NCI-H2227 (cell line): ENCODE results near the gene SRSF10.
"Not testable (repeated sequence)": the region's sequence is repeated elsewhere in the genome, so short reads cannot be mapped to it uniquely, and the experiment has no call there.

Experiments used
- DNase-seq: peaks from one replicate; lab custom pipeline; 2025; ENCODE audit not compliant: unreplicated experiment; lab: John Stamatoyannopoulos, UW

The SRSF10 gene

DNA sequence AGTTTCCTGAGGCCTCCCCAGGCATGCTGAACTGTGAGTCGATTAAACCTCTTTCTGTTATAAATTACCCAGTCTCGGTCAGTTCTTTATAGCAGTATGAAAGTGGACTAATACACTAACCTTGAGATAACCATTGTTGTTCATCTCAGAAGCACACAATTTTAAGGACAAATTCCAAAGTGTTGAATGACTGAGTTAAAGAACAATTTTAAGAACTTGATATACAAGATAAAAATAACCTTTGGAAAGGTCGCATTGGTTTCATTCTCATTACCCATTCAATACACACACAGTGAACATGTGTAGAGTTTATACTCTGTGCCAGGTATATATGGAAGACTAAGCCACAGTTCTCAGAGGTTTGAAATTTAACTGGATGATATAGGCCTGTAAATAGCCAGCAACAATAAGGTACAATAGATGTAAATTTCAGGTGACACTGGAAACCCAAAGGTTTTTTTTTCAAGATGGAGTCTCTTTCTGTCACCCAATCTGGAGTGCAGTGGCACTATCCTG is 19.1 kb upstream of the SRSF10 start:
- no peak for DNase-seq

- DNase-seq, result no peak
These were observed 17.7 kb upstream of the SRSF10 start for GRCh38 chr1:23997812-23998211.

GRCh38 chr1:23996700-23997229 is 16.6 kb upstream of the SRSF10 start:
- DNase-seq, result no peak

DNA sequence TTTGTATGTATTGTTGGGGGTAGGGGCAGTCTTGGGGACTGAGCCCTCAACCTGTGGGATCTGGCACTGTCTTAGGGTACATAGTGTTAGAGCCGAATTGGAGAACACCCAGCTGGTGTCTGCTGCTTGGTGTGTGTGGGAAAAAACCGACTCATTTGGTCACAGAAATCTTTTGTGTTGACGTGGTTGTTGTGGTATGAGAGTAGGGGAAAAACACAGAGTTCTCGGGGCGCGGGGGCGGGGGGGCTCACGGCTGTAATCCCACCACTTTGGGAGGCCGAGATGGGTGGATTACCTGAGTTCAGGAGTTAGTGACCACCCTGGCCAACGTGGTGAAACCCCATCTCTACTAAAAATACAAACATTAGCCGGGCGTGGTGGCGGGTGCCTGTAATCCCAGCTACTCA is 15.3 kb upstream of the SRSF10 start:
- DNase-seq, result no peak

DNA sequence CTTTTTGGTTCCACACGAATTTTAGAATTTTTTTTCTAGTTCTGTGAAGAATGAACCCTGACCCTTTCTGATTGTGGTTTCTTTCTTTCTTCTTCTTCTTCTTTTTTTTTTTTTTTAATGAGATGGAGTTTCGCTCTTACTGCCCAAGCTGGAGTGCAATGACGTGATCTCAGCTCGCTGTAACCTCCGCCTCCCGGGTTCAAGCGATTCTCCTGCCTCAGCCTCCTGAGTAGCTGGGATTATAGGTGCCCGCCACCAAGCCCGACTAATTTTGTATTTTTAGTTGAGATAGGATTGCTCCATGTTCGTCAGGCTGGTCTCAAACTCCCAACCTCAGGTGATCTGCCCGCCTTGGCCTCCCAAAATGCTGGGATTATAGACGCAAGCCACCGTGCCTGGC is 11.9 kb upstream of the SRSF10 start:
- DNase-seq, result not testable (repeated sequence)

GRCh38 chr1:23989263-23989662 is 9.1 kb upstream of the SRSF10 start:
- DNase-seq, result no peak

GRCh38 chr1:23987038-23987437 is 6.9 kb upstream of the SRSF10 start:
- not testable (repeated sequence) for DNase-seq

GRCh38 chr1:23984417-23985186 is 4.5 kb upstream of the SRSF10 start:
- no peak for DNase-seq

- DNase-seq, result peak; percentile 65
These were observed 572 bp upstream of the SRSF10 start for GRCh38 chr1:23980728-23981070.

DNA sequence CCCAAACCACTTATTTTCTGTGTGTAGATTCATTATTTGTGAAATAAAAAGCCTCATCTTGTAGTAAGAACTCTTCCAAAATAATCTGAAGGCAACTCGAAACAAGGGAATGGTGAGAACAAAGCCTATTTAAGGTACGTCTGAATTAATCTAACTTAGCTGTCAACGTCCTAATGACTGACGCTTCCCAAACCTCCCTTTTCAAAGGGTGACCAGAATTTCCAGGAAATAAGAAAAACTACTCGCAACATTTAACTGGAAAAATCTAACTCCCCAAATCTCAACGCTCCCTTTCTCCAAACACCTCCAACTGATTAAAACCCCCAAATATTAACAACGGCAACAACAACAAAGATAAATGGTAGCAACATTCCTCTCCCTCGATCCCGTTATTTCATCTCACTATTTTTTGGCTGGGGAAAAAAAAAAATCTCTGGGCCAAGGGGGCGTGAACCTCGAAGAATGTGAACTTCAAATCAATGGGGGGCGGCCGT is 693 bp downstream of the SRSF10 start:
- DNase-seq, result no peak

- no peak for DNase-seq
These were observed 1.3 kb downstream of the SRSF10 start for GRCh38 chr1:23978805-23979204.

DNA sequence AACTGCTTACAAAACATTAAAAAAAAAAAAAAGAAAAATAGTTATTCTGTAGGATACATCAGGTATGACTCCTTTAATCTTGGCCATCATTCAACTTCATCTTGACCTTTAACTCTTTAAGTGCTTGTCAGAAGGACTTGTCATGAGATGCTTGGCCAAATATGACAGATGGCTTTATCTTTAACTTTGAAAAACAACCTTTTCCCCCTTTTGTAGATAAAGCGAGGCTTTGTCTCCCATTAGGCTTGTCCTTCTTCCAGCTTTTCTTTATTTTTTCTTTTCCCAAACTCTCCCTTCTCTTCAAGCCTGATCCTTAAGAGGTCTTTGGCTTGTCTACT is 2.3 kb downstream of the SRSF10 start:
- no peak for DNase-seq

DNA sequence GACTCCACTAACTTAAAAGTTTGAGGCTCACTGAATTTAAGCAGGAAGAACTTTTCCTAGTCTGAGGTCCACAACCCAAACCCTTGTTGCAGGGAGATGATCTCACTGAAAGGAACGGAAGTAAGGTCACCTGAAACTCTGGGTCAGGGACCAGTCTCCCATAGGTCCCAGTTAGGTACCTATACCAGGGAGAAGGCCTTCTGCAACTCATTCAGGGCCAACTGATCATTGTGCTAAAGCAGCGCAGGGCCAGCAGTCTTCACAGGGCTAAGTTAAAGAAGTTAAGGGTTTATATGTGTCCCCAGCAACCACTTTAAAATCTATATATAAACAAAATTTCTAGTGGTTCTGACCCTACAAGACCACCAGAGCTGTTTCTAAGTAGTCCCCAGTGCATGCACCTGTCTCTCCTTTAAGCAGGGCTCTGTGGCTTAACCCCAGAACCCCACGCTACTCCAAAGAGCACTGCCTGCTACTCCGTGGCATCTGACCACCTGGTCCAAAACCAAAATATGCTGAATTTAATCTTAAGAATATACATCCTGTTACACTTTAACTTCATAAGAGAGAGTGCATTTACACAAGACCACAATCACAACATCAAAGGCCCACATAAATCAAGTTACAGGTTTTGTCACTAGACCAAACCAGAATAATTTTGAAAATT is 2.8 kb downstream of the SRSF10 start:
- DNase-seq, result no peak

DNA sequence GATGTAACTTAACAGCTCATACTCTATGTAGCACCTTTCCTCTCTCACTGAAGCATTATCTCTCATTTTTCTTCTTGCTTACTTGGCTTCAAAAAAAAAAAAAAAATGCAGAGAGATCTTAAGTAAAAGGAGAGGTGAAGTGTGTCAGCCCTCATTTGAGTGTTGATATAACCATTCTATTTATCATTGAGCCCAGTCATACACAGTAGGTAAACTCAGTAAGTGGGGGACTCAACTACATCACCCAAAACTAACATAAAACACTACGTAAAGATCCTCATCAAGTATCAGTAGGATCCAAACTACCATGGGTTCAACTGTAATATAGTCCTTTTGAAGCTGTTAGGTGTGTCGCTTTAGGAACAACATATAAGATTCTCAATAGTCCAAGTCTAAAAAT is 12.3 kb downstream of the SRSF10 start:
- DNase-seq, result no peak

DNA sequence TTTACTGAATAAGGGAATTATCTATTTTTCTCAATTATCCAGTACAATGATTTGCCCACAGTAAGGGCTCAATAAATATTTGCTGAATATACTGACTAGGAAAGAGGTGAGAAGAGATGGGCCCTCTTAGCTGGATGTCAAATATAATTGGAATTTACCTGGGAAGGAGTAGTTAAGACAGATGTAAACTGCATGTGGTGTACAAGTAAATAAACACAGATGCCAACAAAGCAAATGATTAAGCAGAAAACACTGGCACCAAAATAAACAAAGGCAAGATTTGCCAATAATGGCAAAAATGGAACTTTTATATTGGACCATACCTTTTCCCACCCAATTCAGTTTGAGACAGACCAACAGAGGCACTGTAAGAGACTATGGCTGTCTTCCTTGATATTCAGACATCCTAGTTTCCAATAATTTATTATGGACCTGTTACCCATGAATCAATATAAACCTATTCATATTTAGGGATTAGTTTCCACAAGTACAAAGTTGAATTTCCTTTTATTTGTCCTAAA is 13.1 kb downstream of the SRSF10 start:
- DNase-seq, result no peak

GRCh38 chr1:23964790-23965740 is 15.1 kb downstream of the SRSF10 start:
- DNase-seq, result no peak

DNA sequence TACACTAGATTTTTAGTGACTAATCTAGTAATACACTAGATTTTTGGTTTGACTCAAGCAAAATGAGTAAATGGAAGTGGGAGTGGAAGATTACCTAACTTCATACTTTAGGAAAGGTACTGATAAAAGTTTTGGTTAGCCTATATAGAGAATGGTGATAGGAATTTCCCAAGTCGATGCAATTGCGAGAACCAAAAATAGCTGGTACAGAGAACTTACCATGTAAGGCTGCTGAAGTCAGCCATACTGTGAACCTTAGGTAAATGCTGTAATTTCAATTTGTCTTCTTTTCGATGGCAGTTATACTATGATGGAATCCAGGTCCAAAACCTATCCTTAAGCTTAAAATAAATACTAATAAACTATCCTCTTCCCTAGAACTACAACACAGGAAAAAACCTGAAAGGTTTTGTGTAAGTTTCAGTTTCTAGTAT is 15.9 kb downstream of the SRSF10 start:
- no peak for DNase-seq

- DNase-seq, result no peak
These were observed 16.4 kb downstream of the SRSF10 start for GRCh38 chr1:23963617-23964234.

GRCh38 chr1:23960291-23961020 is 19.7 kb downstream of the SRSF10 start:
- no peak for DNase-seq
